OCI-LY7 (cell line): ENCODE data around the gene ECEL1. TPM values are rescaled to one million over a fixed set of nuclear protein-coding genes. Genes with fewer than 3 reads are reported as not detected.

ENCODE experiments used
- BruUV-seq: library from RNA; stranded (reverse); fragments of 400-500 nt; replicated peaks from 2 replicates; lab custom pipeline; 2021; lab: Mats Ljungman, UMichigan
- CTCF ChIA-PET: fragments of 300-600 bp; sonication (Branson Sonifier 250); formaldehyde crosslinking; loops from one replicate; lab custom pipeline; 2022; ENCODE audit warnings: antibody characterized with exemption; ENCODE audit not compliant: unreplicated experiment; lab: Charles Lee
- POLR2A ChIA-PET: fragments of 300-600 bp; sonication (Branson Sonifier 250); formaldehyde crosslinking; loops from one replicate; lab custom pipeline; 2022; ENCODE audit warnings: antibody characterized with exemption; lab: Charles Lee
- DNase-seq: peaks from one replicate; pipeline ENCODE4 v3.0.0-alpha.2; 2015; ENCODE audit warnings: low spot score
- H2AFZ ChIP-seq: fragments of 200-600 bp; sonication (generic), shearing (Covaris generic); 2 replicates; pipeline ENCODE4 v1.6.1; 2014; ENCODE audit warnings: mild to moderate bottlenecking, antibody characterized with exemption, low read length, moderate library complexity
- H3K27ac ChIP-seq: fragments of 200-600 bp; sonication (generic); 2 replicates; pipeline ENCODE4 v1.5.1; 2014; ENCODE audit warnings: mixed run types, low read depth, mild to moderate bottlenecking, moderate library complexity, low read length, inconsistent platforms; ENCODE audit not compliant: poor library complexity, severe bottlenecking
- H3K36me3 ChIP-seq: fragments of 200-600 bp; sonication (generic); 2 replicates; pipeline ENCODE4 v1.6.1; 2014; ENCODE audit warnings: mild to moderate bottlenecking, antibody characterized with exemption, low read length, moderate library complexity, mixed read lengths; ENCODE audit not compliant: insufficient read depth
- H3K4me1 ChIP-seq: fragments of 200-600 bp; sonication (generic); 2 replicates; pipeline ENCODE4 v1.5.1; 2014; ENCODE audit warnings: mild to moderate bottlenecking, low read length; ENCODE audit not compliant: insufficient read depth, poor library complexity, severe bottlenecking
- H3K4me2 ChIP-seq: fragments of 200-600 bp; sonication (generic); 2 replicates; pipeline ENCODE4 v1.6.1; 2014; ENCODE audit warnings: mild to moderate bottlenecking, low read length
- H3K4me3 ChIP-seq: fragments of 200-600 bp; sonication (generic); 2 replicates; pipeline ENCODE4 v1.5.1; 2014; ENCODE audit warnings: mild to moderate bottlenecking, low read depth, low read length; ENCODE audit not compliant: poor library complexity, severe bottlenecking
- H3K79me2 ChIP-seq: fragments of 200-600 bp; sonication (generic); 2 replicates; pipeline ENCODE4 v1.6.1; 2016; ENCODE audit warnings: low read depth, mild to moderate bottlenecking, low read length, moderate library complexity, mixed read lengths; ENCODE audit not compliant: insufficient read depth
- H3K9me2 ChIP-seq: fragments of 200-600 bp; sonication (generic); 2 replicates; pipeline ENCODE4 v1.6.1; 2016; ENCODE audit warnings: mild to moderate bottlenecking, low read length, mixed read lengths; ENCODE audit not compliant: insufficient read depth
- H3K9me3 ChIP-seq: fragments of 200-600 bp; sonication (generic); 2 replicates; pipeline ENCODE4 v1.6.1; 2014; ENCODE audit warnings: mild to moderate bottlenecking, mixed run types, low read length, mixed read lengths
- H4K20me1 ChIP-seq: fragments of 200-600 bp; sonication (generic); 2 replicates; pipeline ENCODE4 v1.6.1; 2014; ENCODE audit warnings: mild to moderate bottlenecking, antibody characterized with exemption, low read length, moderate library complexity, mixed read lengths; ENCODE audit not compliant: insufficient read depth
- CTCF ChIP-seq: fragments of 200-600 bp; sonication (generic); conservative IDR thresholded peaks from 2 replicates; pipeline ENCODE4 v1.5.1; 2014; ENCODE audit warnings: mild to moderate bottlenecking, antibody characterized with exemption, low read length, moderate library complexity, mixed read lengths
- EZH2phosphoT487 ChIP-seq: fragments of 200-600 bp; sonication (generic); IDR thresholded peaks from 2 replicates; pipeline ENCODE4 v1.6.1; 2018; ENCODE audit warnings: low read depth, borderline replicate concordance, mild to moderate bottlenecking, mixed run types, antibody characterized with exemption, low read length, moderate library complexity, mixed read lengths
- intact Hi-C: fragments of 100-400 bp; cut with micrococcal nuclease; formaldehyde crosslinking; loops from one replicate; pipeline ENCODE4 v1.10.0; 2022; ENCODE audit not compliant: unreplicated experiment
- total RNA-seq, 2 experiments: library from RNA; depleted of rRNA in 1 of 2; stranded (reverse); fragments of >200 nt in 1 of 2; shearing (Covaris generic) in 1 of 2; gene quantifications; 2 replicates each; pipeline ENCODE4 v1.2.3, GENCODE V29; 2014 to 2022

The ECEL1 gene
- total RNA-seq, 2 experiments from 2014 or later: not detected

GRCh38 chr2:232524771-232525170, 37.1 kb upstream of the ECEL1 start:
- Histone ChIP-seq H3K9me3 (no peaks in the 10 kb centered on the region), H2AFZ (no peak overlapping the region), H3K4me1 (peaks cover 13% of the 10 kb centered on the region), H3K9me2 (no peaks in the 10 kb centered on the region), H3K4me3 (no peak overlapping the region), H3K4me2 (no peak overlapping the region; the same call in 1 of the 2 replicates), H3K36me3 (no peaks in the 10 kb centered on the region), H3K79me2 (no peaks in the 10 kb centered on the region), H3K27ac (no peak overlapping the region), H4K20me1 (no peaks in the 10 kb centered on the region)
- no peak for DNase-seq
- TF ChIP-seq CTCF (no peak), EZH2phosphoT487 (no peak)
- POLR2A ChIA-PET: no interaction called here
- CTCF ChIA-PET: no interaction called here
- BruUV-seq: no TSS peak
- intact Hi-C loops: loop anchor here (5.0 to 10.0 kb wide), 2 partner anchors 160 to 197 kb away; no protein-coding TSS in a partner anchor

- POLR2A ChIA-PET: no interaction called here
- Histone ChIP-seq H3K9me2 (no peaks in the 10 kb centered on the region), H3K4me2 (peak overlapping the region; percentile 52), H3K4me3 (no peak overlapping the region), H3K9me3 (no peaks in the 10 kb centered on the region), H4K20me1 (no peaks in the 10 kb centered on the region), H3K36me3 (no peaks in the 10 kb centered on the region), H3K4me1 (peaks cover 5% of the 10 kb centered on the region), H3K79me2 (no peaks in the 10 kb centered on the region), H2AFZ (no peak overlapping the region), H3K27ac (no peak overlapping the region)
- TF ChIP-seq EZH2phosphoT487 (no peak), CTCF (peak; percentile 72)
- CTCF ChIA-PET: interaction anchor here (0.6 kb wide), 2 partner anchors 81 to 156 kb away, joined by 3 read pairs; no protein-coding TSS in a partner anchor
- intact Hi-C loops: loop anchor here (5.0 to 10.0 kb wide), 2 partner anchors 159 to 197 kb away; no protein-coding TSS in a partner anchor
- DNase-seq: peak; percentile 57
- no TSS peak for BruUV-seq
Observed at GRCh38 chr2:232523682-232524597, 36.3 kb upstream of the ECEL1 start.

GRCh38 chr2:232523402-232523681, 35.7 kb upstream of the ECEL1 start:
- Histone ChIP-seq H3K4me3 (no peak overlapping the region), H3K79me2 (no peaks in the 10 kb centered on the region), H3K4me1 (no peaks in the 10 kb centered on the region), H3K4me2 (no peak overlapping the region), H3K9me2 (no peaks in the 10 kb centered on the region), H4K20me1 (no peaks in the 10 kb centered on the region), H3K36me3 (no peaks in the 10 kb centered on the region), H3K9me3 (no peaks in the 10 kb centered on the region), H2AFZ (no peak overlapping the region), H3K27ac (no peak overlapping the region)
- BruUV-seq: no TSS peak
- no peak for DNase-seq
- POLR2A ChIA-PET: no interaction called here
- intact Hi-C loops: loop anchor here (5.0 to 10.0 kb wide), 2 partner anchors 159 to 196 kb away; no protein-coding TSS in a partner anchor
- CTCF ChIA-PET: interaction anchor here (0.6 kb wide), 2 partner anchors 82 to 157 kb away, joined by 3 read pairs; no protein-coding TSS in a partner anchor
- TF ChIP-seq EZH2phosphoT487 (no peak), CTCF (no peak)
